Measurements from ENCODE around the gene ABCD2. TPM values are rescaled to one million over a fixed set of nuclear protein-coding genes. Genes with fewer than 3 reads are reported as not detected.
"Not testable (repeated sequence)": the region's sequence is repeated elsewhere in the genome, so short reads cannot be mapped to it uniquely, and the experiment has no call there.

The ABCD2 gene
- total RNA-seq, 1 donor from 2014 or later, result 0.63 TPM

DNA sequence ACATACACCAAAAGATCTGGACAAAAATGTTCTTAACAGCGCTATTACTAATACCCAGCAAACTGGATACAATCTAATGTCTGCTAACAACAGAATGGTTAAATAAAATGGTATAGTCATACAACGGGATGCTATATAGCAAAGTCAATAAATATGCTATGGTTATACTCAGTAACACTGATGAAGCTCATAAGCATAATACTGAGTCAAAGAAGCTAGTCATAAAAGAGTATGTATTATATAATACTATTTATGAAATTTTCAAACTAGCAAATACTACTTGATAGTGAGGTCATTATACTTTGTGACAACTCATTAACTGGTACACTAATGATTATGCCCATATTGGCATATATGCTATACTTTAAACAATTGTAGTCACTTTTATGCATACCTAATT lies 7.4 kb downstream of the ABCD2 start:
- DNase-seq (ENCODE audit: low spot score), result no peak

DNA sequence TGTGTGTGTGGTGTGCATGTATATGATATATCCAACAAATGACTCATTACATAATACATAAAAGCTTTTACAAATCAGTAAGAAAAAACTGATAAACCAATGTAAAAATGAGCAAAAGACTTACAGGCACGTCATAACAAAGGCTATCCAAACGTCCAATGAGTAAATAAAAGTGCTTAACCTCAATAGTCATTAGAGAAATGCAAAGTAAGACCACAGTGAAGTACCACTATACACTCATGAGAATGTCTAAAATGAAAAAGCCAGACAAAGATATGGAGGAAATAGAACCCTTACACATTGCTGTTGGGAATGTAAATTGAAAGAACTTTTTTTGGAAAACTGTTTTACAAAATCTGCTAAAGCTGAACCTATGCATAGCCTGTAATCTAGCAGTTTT lies 7.8 kb downstream of the ABCD2 start:
- no peak for DNase-seq (ENCODE audit: low spot score)

GRCh38 chr12:39610436-39611025 lies 9.1 kb downstream of the ABCD2 start:
- no peak for DNase-seq (ENCODE audit: low spot score)

GRCh38 chr12:39606712-39607423 lies 12.7 kb downstream of the ABCD2 start:
- no peak for DNase-seq (ENCODE audit: low spot score)

DNA sequence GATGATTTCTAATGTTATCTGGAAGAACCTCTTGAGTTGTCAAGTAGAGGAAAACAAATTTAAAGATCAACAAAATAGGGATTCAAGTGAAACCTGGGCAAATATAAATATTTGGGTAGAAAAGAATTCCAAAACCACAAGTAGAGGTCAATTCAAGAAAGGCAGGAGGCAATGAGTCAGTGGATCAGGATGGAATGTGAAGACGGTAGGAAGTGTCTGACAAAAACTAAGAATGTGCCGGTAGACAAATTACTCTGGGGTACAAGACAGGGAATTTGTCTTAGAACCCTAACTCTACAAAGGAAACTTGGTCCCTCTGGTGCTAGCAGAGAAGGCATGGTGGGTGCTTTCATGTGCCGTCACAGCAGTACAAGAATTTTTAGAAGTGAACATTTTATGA lies 13.6 kb downstream of the ABCD2 start:
- DNase-seq (ENCODE audit: low spot score), result no peak

GRCh38 chr12:39605501-39605900 lies 14.1 kb downstream of the ABCD2 start:
- no peak for DNase-seq (ENCODE audit: low spot score)

- DNase-seq (ENCODE audit: low spot score), result no peak
Measured at GRCh38 chr12:39603065-39603464, 16.5 kb downstream of the ABCD2 start.

- not testable (repeated sequence) for DNase-seq (ENCODE audit: low spot score)
Measured at GRCh38 chr12:39601951-39602350, 17.7 kb downstream of the ABCD2 start.

- DNase-seq (ENCODE audit: low spot score), result no peak
Measured at GRCh38 chr12:39595928-39596327, 23.7 kb downstream of the ABCD2 start.

DNA sequence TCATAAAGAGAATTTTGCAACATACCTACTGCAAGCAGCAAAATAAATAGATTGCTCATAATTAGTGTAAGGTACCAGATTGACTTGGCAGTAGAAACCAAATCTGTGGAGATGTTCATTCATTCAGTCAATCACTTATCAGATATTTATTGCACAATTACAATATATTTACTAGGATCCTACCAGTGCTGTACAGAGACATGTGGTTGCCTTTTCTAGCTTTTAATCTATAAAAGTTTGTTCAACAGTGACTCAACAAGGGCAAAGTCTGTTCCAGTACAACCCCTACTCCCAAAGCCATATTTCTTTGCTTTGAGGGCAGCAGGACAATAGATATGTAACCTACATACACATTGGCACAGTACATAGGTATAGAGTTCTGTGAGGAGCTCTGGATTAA lies 27.3 kb downstream of the ABCD2 start:
- DNase-seq (ENCODE audit: low spot score), result no peak

DNA sequence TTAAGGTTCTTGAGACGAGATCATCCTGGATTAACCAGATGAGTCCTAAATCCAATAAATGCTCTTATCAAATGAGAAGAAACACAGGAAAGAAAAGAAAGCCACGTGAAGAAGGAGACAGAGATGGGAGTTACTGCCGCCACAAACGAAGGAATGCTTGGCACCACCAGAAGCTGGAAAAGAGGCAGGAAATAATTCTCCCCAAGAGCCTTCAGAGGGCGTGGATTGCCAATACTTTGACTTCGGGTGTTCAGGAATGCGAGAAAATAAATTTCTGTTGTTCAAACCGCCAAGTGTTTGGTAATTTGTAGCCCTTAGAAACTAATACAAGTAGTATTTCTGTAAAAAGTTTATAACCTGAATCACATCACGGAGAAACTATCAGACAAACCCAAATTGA lies 31.3 kb downstream of the ABCD2 start:
- no peak for DNase-seq (ENCODE audit: low spot score)

DNA sequence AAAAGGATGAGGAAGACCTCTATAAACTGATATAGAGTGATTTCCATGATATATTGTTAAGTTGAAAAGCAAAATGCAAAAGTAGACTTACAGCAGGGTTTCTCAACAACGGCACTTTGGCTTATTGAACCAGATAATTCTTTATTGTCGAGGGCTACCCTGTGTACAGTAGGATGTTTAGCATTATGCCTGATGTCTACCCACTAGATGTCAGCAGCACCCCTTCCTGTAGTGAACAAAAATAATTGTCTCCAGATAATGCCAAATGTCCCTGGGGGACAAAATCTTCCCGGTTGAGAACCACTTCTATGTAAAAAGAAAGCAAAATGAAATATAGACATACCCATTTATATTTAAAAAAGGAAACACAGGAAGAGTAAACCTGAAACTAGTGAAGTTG lies 32.4 kb downstream of the ABCD2 start:
- no peak for DNase-seq (ENCODE audit: low spot score)

- no peak for DNase-seq (ENCODE audit: low spot score)
Measured at GRCh38 chr12:39586816-39587215, 32.8 kb downstream of the ABCD2 start.

- DNase-seq (ENCODE audit: low spot score), result no peak
Measured at GRCh38 chr12:39581592-39581991, 38.0 kb downstream of the ABCD2 start.

GRCh38 chr12:39575498-39575875 lies 44.1 kb downstream of the ABCD2 start:
- DNase-seq (ENCODE audit: low spot score), result no peak

GRCh38 chr12:39574785-39575497 lies 44.7 kb downstream of the ABCD2 start:
- DNase-seq (ENCODE audit: low spot score), result no peak

GRCh38 chr12:39574378-39574777 lies 45.2 kb downstream of the ABCD2 start:
- no peak for DNase-seq (ENCODE audit: low spot score)

DNA sequence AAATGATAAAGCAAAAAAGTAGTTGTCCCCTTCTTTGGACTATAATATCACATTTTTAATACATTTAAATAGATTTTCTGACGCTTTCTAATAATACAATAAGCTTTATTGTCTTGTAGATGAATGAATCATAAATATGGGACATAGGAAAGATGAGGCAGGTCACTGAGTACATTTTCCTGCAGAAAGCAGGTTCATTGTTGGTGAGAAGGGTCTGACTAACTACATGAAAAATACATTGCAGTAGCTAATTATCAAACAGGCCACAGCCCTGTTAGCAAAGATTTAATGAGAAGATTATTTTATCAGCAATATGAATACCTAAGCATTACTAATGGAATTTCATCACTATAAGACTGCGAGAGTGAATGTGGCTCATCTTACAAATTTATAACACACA lies 45.6 kb downstream of the ABCD2 start:
- no peak for DNase-seq (ENCODE audit: low spot score)

DNA sequence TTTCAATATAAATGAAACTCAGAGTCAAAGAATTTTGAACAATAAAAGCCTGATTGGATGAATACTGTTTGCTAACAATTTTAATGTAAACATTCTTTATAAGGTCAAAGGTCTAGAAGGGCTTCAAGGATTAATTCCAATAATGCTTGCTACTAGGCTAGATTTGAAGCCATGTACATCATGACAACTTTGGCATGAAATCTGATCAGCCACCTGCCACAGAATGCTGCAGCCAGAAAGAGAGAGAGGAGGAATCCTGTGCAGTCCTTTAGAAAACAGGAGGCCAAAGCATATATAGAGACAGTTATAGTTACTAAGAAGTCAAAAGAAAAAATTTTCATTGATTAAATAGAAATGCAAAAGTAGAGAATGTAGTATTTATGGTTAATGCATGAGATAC lies 47.1 kb downstream of the ABCD2 start:
- DNase-seq (ENCODE audit: low spot score), result no peak

DNA sequence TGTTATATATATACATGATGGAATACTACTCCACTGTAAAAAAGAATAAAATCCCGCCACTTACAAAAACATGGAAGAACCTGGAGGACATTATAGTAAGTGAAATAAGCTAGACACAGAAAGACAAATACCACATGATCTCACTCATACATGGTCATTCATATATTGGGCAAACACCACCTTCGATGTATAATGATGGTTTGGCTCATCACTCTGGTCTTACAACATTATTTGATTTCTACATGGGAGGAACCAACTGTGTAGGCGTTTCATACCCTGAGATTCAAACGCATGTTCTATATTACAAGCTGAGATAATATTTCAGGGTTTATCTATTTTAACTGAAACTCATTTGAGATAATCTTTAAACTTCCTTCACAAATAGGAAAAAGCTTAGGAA lies 48.3 kb downstream of the ABCD2 start:
- DNase-seq (ENCODE audit: low spot score), result no peak

- DNase-seq (ENCODE audit: low spot score), result no peak
Measured at GRCh38 chr12:39553476-39553875, 66.1 kb downstream of the ABCD2 start.

DNA sequence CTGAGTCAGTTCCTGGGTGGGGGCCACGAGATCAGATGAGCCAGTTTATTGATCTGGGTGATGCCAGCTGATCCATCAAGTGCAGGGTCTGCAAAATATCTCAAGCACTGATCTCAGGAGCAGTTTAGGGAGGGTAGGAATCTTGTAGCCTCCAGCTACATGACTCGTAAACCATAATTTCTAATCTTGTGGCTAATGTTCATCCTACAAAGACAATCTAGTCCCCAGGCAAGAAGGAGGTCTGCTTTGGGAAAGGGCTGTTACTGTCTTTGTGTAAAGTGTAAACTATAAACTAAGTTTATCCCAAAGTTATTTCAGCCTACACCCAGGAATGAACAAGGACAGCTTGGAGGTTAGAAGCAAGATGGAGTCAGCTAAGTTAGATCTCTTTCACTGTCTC lies 75.4 kb downstream of the ABCD2 start:
- DNase-seq (ENCODE audit: low spot score), result not testable (repeated sequence)

- DNase-seq (ENCODE audit: low spot score), result no peak
Measured at GRCh38 chr12:39541471-39541870, 78.1 kb downstream of the ABCD2 start.

Measured in mucosa of gallbladder (tissue), 1 donor.